ENCODE results near the gene PLEKHD1. TPM values are rescaled to one million over a fixed set of nuclear protein-coding genes. Genes with fewer than 3 reads are reported as not detected.

Gene PLEKHD1
- total and polyA plus RNA-seq, 2 donors (not counting 1 experiment from before 2014, with no cell fraction given) = 0.12 TPM

DNA sequence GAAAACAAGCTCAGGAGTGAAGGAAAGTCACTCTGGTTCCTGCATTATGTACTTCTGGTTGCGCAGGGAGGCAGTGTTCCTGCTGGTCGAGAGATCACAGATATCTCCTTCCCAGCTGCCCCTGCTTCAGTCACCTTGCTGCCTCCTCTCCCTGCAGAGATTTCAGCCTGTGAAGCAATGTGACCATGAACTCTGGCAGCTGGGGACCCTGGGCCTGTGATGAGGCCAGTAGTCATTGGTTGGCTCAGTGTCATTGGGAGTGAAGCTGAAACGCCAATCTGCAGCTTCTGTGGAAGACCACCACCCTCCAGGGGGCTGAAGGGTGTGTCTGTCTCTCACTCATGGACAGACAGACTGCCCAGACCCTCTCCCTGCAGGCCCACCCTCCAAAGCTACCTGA is 45.0 kb downstream of the PLEKHD1 start:
- Histone ChIP-seq H4K20me1 (ENCODE audit: control insufficient read depth, insufficient read depth, low read length, poor library complexity, severe bottlenecking) (no peaks in the 10 kb centered on the region), H3K27me3 (replicated peaks in 1 of 4; ENCODE audit: control extremely low read depth in 1 of 4, control insufficient read depth in 3 of 4, insufficient read depth in 4 of 4, low read length in 3 of 4) (peaks cover 0 to 6% (median 1%) of the 10 kb centered on the region in 4 experiments), H3K79me2 (ENCODE audit: control insufficient read depth, insufficient read depth, low read length) (no peaks in the 10 kb centered on the region), H3K27ac (ENCODE audit: low read length in 2 of 2) (no peak overlapping the region), H3K4me3 (ENCODE audit: control extremely low read depth in 1 of 5, extremely low read depth in 1 of 5, insufficient read depth in 1 of 5, low read depth in 2 of 5, low read length in 4 of 5) (no peak overlapping the region), H3K4me1 (ENCODE audit: control insufficient read depth in 2 of 2, insufficient read depth in 2 of 2, low read length in 2 of 2) (no peaks in the 10 kb centered on the region), H3K9me3 (ENCODE audit: control extremely low read depth in 1 of 3, control insufficient read depth in 2 of 3, insufficient read depth in 1 of 3, low read length in 2 of 3) (no peaks in the 10 kb centered on the region), H3K9ac (ENCODE audit: low read length) (no peak overlapping the region), H3K36me3 (replicated peaks in 1 of 2; ENCODE audit: control extremely low read depth in 1 of 2, control insufficient read depth in 1 of 2, extremely low read depth in 1 of 2, insufficient read depth in 2 of 2, low read length in 1 of 2) (no peaks in the 10 kb centered on the region), H3K4me2 (replicated peaks; ENCODE audit: low read depth, low read length, poor library complexity, severe bottlenecking) (no peak overlapping the region), H2AFZ (ENCODE audit: insufficient read depth, low read depth, low read length, poor library complexity, severe bottlenecking) (no peak overlapping the region)
- no peaks in the 10 kb centered on the region for H3K4me1 Mint-ChIP-seq
- ATAC-seq (ENCODE audit: low read depth) = no peak
- TF ChIP-seq, protein P1, sequence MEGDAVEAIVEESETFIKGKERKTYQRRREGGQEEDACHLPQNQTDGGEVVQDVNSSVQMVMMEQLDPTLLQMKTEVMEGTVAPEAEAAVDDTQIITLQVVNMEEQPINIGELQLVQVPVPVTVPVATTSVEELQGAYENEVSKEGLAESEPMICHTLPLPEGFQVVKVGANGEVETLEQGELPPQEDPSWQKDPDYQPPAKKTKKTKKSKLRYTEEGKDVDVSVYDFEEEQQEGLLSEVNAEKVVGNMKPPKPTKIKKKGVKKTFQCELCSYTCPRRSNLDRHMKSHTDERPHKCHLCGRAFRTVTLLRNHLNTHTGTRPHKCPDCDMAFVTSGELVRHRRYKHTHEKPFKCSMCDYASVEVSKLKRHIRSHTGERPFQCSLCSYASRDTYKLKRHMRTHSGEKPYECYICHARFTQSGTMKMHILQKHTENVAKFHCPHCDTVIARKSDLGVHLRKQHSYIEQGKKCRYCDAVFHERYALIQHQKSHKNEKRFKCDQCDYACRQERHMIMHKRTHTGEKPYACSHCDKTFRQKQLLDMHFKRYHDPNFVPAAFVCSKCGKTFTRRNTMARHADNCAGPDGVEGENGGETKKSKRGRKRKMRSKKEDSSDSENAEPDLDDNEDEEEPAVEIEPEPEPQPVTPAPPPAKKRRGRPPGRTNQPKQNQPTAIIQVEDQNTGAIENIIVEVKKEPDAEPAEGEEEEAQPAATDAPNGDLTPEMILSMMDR (IDR thresholded peaks at IDR 0.05) = no peak
- TF ChIP-seq EZH2 (IDR thresholded peaks at IDR 0.05; ENCODE audit: borderline replicate concordance, insufficient read depth, low read depth, low read length, poor library complexity, severe bottlenecking) = no peak
- ChIA-PET POLR2A (no interaction called here), CTCF (interaction anchor here (0.9 kb wide), 1 partner anchor 287 kb away, joined by 3 read pairs; no protein-coding TSS in a partner anchor)
- no peak overlapping the region for H3K27ac Mint-ChIP-seq
- H3K27me3 Mint-ChIP-seq = peaks cover 35% of the 10 kb centered on the region
- no peak for DNase-seq
- intact Hi-C loops (cut with micrococcal nuclease) = no loop called here
- H3K9me3 Mint-ChIP-seq (ENCODE audit: insufficient read depth) = no peaks in the 10 kb centered on the region
- 80% methylated on average over 3 of the region's 3 CpGs for WGBS (ENCODE audit: insufficient coverage)
- H3K4me3 Mint-ChIP-seq = no peak overlapping the region

- H3K9me3 Mint-ChIP-seq (ENCODE audit: insufficient read depth) = no peaks in the 10 kb centered on the region
- TF ChIP-seq, protein P1 (IDR thresholded peaks at IDR 0.05) = no peak
- no peak for TF ChIP-seq EZH2 (IDR thresholded peaks at IDR 0.05; ENCODE audit: borderline replicate concordance, insufficient read depth, low read depth, low read length, poor library complexity, severe bottlenecking)
- no peak for DNase-seq
- ChIA-PET POLR2A (no interaction called here), CTCF (no interaction called here)
- H3K4me3 Mint-ChIP-seq = no peak overlapping the region
- H3K4me1 Mint-ChIP-seq = no peaks in the 10 kb centered on the region
- peaks cover 35% of the 10 kb centered on the region for H3K27me3 Mint-ChIP-seq
- H2AFZ ChIP-seq (ENCODE audit: insufficient read depth, low read depth, low read length, poor library complexity, severe bottlenecking) = no peak overlapping the region
- H3K4me1 ChIP-seq (ENCODE audit: control insufficient read depth in 2 of 2, insufficient read depth in 2 of 2, low read length in 2 of 2) = no peaks in the 10 kb centered on the region
- H3K36me3 ChIP-seq (replicated peaks in 1 of 2; ENCODE audit: control extremely low read depth in 1 of 2, control insufficient read depth in 1 of 2, extremely low read depth in 1 of 2, insufficient read depth in 2 of 2, low read length in 1 of 2) = no peaks in the 10 kb centered on the region
- ATAC-seq (ENCODE audit: low read depth) = no peak
- H3K4me2 ChIP-seq (replicated peaks; ENCODE audit: low read depth, low read length, poor library complexity, severe bottlenecking) = no peak overlapping the region
- H4K20me1 ChIP-seq (ENCODE audit: control insufficient read depth, insufficient read depth, low read length, poor library complexity, severe bottlenecking) = no peaks in the 10 kb centered on the region
- no peak overlapping the region for H3K27ac ChIP-seq (ENCODE audit: low read length in 2 of 2)
- intact Hi-C loops (cut with micrococcal nuclease) = no loop called here
- H3K79me2 ChIP-seq (ENCODE audit: control insufficient read depth, insufficient read depth, low read length) = no peaks in the 10 kb centered on the region
- WGBS (ENCODE audit: insufficient coverage) = 81% methylated on average over 2 of the region's 4 CpGs
- no peak overlapping the region for H3K9ac ChIP-seq (ENCODE audit: low read length)
- H3K9me3 ChIP-seq (ENCODE audit: control extremely low read depth in 1 of 3, control insufficient read depth in 2 of 3, insufficient read depth in 1 of 3, low read length in 2 of 3) = no peaks in the 10 kb centered on the region
- H3K27ac Mint-ChIP-seq = no peak overlapping the region
- peaks cover 0 to 9% (median 1%) of the 10 kb centered on the region in 4 experiments for H3K27me3 ChIP-seq (replicated peaks in 1 of 4; ENCODE audit: control extremely low read depth in 1 of 4, control insufficient read depth in 3 of 4, insufficient read depth in 4 of 4, low read length in 3 of 4)
- no peak overlapping the region for H3K4me3 ChIP-seq (ENCODE audit: control extremely low read depth in 1 of 5, extremely low read depth in 1 of 5, insufficient read depth in 1 of 5, low read depth in 2 of 5, low read length in 4 of 5)
Observed at GRCh38 chr14:69530095-69530494, 45.6 kb downstream of the PLEKHD1 start.

All from B cell (primary cell).